ENCODE data around the gene SLC19A2. TPM values are rescaled to one million over a fixed set of nuclear protein-coding genes. Genes with fewer than 3 reads are reported as not detected.

SLC19A2 gene
- total RNA-seq, 1 donor from 2014 or later, result 36.7 TPM

- Histone ChIP-seq H3K36me3 (peaks cover 6 to 19% of the 10 kb centered on the region in 2 donors), H3K27ac (no peak overlapping the region), H3K9me3 (no peaks in the 10 kb centered on the region), H3K4me3 (no peak overlapping the region), H3K27me3 (no peaks in the 10 kb centered on the region), H3K4me1 (peaks cover 0 to 5% of the 10 kb centered on the region in 2 donors)
- intact Hi-C loops (cut with DNase I), result no loop called here
- no peak for TF ChIP-seq CTCF (IDR thresholded peaks at IDR 0.05)
- DNase-seq (ENCODE audit: low spot score in 2 of 2), result no peak
Observed at GRCh38 chr1:169478094-169478672, 7.6 kb downstream of the SLC19A2 start.

DNA sequence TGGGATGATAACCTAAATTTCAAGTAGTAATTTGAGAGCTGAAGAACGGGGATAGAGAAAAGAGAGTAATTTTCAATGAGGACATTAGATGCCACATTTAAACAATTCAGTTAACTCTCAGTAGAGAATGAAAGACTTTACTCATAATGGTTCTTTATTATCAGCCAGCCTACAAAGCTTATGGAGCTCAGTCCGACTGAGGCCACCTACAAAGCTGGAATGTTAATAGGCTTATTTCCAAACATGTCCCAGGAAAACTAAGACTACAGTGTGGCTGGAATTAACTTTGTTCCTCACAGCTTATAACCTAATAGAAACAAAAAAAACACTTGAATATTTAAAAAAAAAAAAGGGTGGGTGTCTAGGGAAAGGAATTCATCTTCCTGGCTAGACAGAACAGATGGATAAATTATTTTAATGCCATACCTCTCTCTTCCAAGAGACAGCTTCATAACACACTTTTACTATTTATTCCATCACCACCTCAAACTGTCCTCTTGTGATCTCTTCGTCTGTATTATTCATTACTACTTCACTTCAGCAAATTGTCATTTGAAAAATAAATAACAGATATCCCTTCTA, 9.8 kb downstream of the SLC19A2 start:
- no peak for TF ChIP-seq CTCF (IDR thresholded peaks at IDR 0.05)
- no peaks in the 10 kb centered on the region for H3K4me1 ChIP-seq
- no peak overlapping the region for H3K27ac ChIP-seq
- H3K4me3 ChIP-seq, result no peak overlapping the region
- intact Hi-C loops (cut with DNase I), result no loop called here
- H3K9me3 ChIP-seq, result no peaks in the 10 kb centered on the region
- peaks cover 6 to 19% of the 10 kb centered on the region in 2 donors for H3K36me3 ChIP-seq
- H3K27me3 ChIP-seq, result no peaks in the 10 kb centered on the region
- DNase-seq (ENCODE audit: low spot score in 2 of 2), result no peak

DNA sequence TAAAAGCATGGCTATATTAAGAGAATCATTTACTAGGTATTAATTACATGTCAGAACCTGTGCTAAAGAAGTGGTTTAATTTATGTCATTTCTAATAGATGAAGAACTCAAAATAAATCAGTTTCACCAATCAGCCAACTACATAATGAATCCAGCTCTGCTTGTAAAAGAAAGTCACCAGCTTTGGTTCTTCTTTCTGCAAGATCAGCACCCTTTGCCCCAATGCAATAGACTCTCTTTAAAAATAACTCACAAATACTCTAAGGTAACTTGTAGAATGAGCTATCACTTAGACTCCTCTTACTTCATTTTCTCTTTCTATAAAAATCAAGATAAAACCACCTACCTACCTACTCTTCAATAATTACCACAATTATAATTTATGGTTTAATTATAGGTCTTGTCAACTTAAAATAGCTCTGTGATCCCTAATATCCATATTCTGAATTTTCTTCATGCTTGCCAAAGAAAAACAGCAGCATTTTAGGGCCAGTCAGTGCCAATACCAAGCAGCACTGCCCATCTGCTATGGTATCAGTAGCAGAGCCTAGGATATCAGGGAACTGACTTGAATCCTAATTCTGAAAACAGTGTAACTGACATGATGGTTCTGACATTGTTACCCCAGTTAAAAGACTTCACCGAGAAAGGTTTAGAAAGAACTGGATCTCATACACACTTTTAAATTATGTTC, 11.3 kb downstream of the SLC19A2 start:
- Histone ChIP-seq H3K27me3 (no peaks in the 10 kb centered on the region), H3K9me3 (no peaks in the 10 kb centered on the region), H3K4me1 (no peaks in the 10 kb centered on the region), H3K4me3 (no peak overlapping the region), H3K27ac (no peak overlapping the region), H3K36me3 (peaks cover 6 to 19% of the 10 kb centered on the region in 2 donors)
- intact Hi-C loops (cut with DNase I), result no loop called here
- DNase-seq (ENCODE audit: low spot score in 2 of 2), result no peak
- no peak for TF ChIP-seq CTCF (IDR thresholded peaks at IDR 0.05)

DNA sequence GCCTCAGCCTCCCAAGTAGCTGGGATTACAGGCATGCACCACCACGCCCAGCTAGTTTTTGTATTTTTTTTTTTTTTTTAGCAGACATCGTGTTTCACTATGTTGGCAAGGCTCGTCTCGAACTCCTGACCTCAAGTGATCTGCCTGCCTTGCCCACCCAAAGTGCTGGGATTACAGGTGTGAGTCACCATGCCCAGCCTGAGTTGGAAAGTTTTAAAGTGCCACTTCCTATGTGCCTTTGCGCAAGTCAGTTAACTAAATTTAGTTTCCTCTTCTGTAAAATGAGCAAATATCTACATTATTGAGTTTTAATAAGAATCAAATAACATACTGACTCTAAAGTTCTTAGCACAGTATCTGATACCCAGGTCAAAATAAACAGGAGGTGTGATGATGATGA, 12.4 kb downstream of the SLC19A2 start:
- no peak for TF ChIP-seq CTCF (IDR thresholded peaks at IDR 0.05)
- Histone ChIP-seq H3K36me3 (peaks cover 6 to 24% of the 10 kb centered on the region in 2 donors), H3K9me3 (no peaks in the 10 kb centered on the region), H3K4me3 (no peak overlapping the region), H3K27me3 (no peaks in the 10 kb centered on the region), H3K4me1 (no peaks in the 10 kb centered on the region), H3K27ac (no peak overlapping the region)
- intact Hi-C loops (cut with DNase I), result no loop called here
- no peak for DNase-seq (ENCODE audit: low spot score in 2 of 2)

DNA sequence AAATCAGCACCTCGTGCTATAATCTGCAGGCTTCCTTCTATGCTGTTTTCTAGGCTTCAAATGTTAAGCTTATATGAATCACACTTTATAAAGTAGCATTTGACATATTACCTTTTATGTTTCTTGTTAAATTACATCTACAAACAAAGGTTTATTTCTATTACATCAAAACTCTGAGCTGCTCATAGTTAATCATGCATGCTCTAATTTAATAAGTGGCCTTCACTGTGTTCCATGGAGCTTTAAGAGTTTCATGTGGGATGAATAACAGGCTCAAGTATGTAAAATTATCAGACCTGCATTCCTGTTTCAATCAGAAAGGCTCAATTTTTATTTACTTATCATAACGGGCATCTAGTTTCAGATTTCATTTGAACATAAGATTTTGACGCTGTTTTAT, 13.0 kb downstream of the SLC19A2 start:
- Histone ChIP-seq H3K4me1 (no peaks in the 10 kb centered on the region), H3K9me3 (no peaks in the 10 kb centered on the region), H3K4me3 (no peak overlapping the region), H3K27me3 (no peaks in the 10 kb centered on the region), H3K36me3 (peaks cover 11 to 30% of the 10 kb centered on the region in 2 donors), H3K27ac (no peak overlapping the region)
- intact Hi-C loops (cut with DNase I), result no loop called here
- no peak for TF ChIP-seq CTCF (IDR thresholded peaks at IDR 0.05)
- DNase-seq (ENCODE audit: low spot score in 2 of 2), result no peak
